NCI-H345 treated with DMSO at 0.1 percent for 48 hours (cell line): ENCODE data around the gene SIMC1.

Source experiments
- DNase-seq: peaks from one replicate; lab custom pipeline; 2025; ENCODE audit not compliant: unreplicated experiment; lab: John Stamatoyannopoulos, UW

SIMC1 gene

GRCh38 chr5:176361437-176362232, 123.4 kb downstream of the SIMC1 start, which contains the start of gene KIAA1191:
Gene KIAA1191, minus strand, starts transcription at chr5:176361764. Its CDS starts 2,256 bp downstream, at chr5:176359508.
- DNase-seq = peak; percentile 76

GRCh38 chr5:176362233-176362490, 123.9 kb downstream of the SIMC1 start:
- no peak for DNase-seq

- DNase-seq = no peak
These were observed 126.6 kb downstream of the SIMC1 start for GRCh38 chr5:176364765-176365350.

GRCh38 chr5:176365351-176366231, 127.4 kb downstream of the SIMC1 start, which contains the start of gene ARL10:
Gene ARL10, plus strand, starts transcription at chr5:176365487. Its CDS starts 77 bp downstream, at chr5:176365564.
- peak; percentile 31 for DNase-seq

- DNase-seq = no peak
These were observed 128.1 kb downstream of the SIMC1 start for GRCh38 chr5:176366232-176366894.

- no peak for DNase-seq
These were observed 130.5 kb downstream of the SIMC1 start for GRCh38 chr5:176368726-176369125.

GRCh38 chr5:176369934-176370711, 131.9 kb downstream of the SIMC1 start:
- no peak for DNase-seq

GRCh38 chr5:176371621-176372539, 133.7 kb downstream of the SIMC1 start:
- DNase-seq = no peak

- DNase-seq = no peak
These were observed 135.0 kb downstream of the SIMC1 start for GRCh38 chr5:176373100-176373818.

- DNase-seq = no peak
These were observed 141.7 kb downstream of the SIMC1 start for GRCh38 chr5:176379881-176380280.

GRCh38 chr5:176381423-176381822, 143.2 kb downstream of the SIMC1 start:
- DNase-seq = no peak

GRCh38 chr5:176381979-176382378, 143.8 kb downstream of the SIMC1 start:
- no peak for DNase-seq

GRCh38 chr5:176382721-176383120, 144.5 kb downstream of the SIMC1 start:
- DNase-seq = no peak

GRCh38 chr5:176383248-176383905, 145.2 kb downstream of the SIMC1 start:
- no peak for DNase-seq

- no peak for DNase-seq
These were observed 145.7 kb downstream of the SIMC1 start for GRCh38 chr5:176383961-176384360.

- no peak for DNase-seq
These were observed 146.2 kb downstream of the SIMC1 start for GRCh38 chr5:176384366-176384930.

GRCh38 chr5:176384991-176385390, 146.8 kb downstream of the SIMC1 start:
- no peak for DNase-seq

GRCh38 chr5:176386491-176386890, 148.3 kb downstream of the SIMC1 start:
- DNase-seq = no peak
